DMS153 treated with DMSO at 0.1 percent for 48 hours (cell line): ENCODE results near the gene SH2B3.
"Not testable (repeated sequence)": the region's sequence is repeated elsewhere in the genome, so short reads cannot be mapped to it uniquely, and the experiment has no call there.

Experiments used
- DNase-seq: peaks from one replicate; lab custom pipeline; 2025; ENCODE audit not compliant: unreplicated experiment; lab: John Stamatoyannopoulos, UW

SH2B3 gene

DNA sequence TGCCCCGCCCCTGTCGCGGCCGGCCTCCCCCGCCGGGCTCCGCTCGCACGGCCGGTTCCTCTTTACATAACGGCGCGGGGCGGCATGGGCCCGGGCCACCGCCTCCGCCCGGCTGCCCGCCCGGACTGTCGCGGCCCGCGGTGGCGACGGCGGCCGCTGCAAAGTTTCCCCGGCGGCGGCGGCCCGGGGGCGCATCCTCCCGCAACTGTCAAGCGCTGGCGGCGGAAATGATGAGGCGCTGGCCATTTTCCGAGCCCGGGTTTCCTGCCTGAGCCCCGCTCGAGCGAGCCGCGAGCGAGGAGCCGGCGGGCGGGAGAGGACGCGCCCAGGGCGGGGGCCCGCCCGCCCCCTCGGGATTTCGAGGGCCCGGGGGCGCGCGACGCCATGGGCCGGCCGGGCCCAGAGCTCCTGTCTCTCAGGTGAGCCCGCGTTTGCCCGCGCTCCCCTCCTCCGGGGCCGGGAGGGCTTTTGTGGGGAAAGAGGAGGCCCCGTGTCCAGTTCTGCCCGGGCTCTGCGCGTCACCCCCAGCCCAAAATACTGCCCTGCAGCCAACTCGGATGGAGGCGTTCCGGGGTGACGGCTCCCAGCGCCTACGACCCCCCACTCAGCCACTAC is at the start of gene SH2B3:
Gene SH2B3, plus strand, starts transcription at position 65 of the 615 bp plus-strand sequence. CDS start 12,223 bp downstream, outside the sequence.
- DNase-seq: no peak

DNA sequence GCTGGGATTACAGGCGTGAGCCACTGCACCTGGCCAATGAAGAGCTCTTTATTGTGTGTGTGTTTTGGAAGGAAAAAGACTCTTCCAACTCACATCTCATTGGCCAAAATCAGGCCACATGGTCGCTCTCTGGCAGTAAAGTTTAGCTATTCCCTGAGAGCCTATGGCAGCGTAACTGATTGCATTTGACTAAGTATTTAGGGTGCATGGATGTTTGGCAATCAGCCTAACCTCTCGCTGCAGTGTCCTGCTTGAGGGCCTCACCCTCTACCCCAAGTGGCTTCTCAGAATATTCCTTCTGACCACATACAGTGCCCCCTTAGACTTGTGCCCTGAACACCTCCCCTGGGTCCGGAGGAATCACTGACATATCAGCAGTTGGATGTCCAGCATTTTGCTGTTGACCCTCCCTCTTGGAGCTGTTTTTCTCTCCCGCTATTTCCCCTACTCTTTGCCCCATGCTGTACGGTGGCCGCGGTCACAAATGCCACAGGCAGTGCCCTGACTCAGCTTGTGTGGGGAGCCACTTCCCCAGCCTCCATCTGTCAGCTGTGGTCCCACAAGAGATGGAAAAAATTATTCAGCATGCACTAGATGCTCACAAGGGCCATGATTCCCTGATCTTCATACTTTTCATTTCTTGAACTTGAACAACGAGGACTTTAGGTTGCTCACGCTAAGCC is 46.4 kb upstream of the SH2B3 start:
- no peak for DNase-seq

DNA sequence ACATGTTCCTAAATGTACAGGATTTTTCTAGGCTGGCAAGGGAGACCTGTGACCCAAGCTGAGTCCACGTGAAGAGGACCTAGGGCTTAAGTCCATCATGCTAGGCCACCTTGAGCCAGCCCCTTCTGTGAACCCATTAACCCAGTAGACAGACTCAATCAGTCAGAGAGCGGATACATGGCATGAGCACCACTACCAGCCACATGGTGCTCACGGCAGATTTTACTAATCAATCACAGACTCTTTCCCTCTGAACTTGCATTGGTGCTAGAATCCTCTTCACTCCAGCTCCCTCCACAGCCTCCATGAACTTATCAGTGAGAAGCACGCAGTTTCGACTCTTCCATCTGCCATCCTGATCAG is 45.8 kb upstream of the SH2B3 start:
- no peak for DNase-seq

- no peak for DNase-seq
Measured at GRCh38 chr12:111360325-111360930, 45.3 kb upstream of the SH2B3 start.

GRCh38 chr12:111361073-111361716 is 44.5 kb upstream of the SH2B3 start:
- no peak for DNase-seq

DNA sequence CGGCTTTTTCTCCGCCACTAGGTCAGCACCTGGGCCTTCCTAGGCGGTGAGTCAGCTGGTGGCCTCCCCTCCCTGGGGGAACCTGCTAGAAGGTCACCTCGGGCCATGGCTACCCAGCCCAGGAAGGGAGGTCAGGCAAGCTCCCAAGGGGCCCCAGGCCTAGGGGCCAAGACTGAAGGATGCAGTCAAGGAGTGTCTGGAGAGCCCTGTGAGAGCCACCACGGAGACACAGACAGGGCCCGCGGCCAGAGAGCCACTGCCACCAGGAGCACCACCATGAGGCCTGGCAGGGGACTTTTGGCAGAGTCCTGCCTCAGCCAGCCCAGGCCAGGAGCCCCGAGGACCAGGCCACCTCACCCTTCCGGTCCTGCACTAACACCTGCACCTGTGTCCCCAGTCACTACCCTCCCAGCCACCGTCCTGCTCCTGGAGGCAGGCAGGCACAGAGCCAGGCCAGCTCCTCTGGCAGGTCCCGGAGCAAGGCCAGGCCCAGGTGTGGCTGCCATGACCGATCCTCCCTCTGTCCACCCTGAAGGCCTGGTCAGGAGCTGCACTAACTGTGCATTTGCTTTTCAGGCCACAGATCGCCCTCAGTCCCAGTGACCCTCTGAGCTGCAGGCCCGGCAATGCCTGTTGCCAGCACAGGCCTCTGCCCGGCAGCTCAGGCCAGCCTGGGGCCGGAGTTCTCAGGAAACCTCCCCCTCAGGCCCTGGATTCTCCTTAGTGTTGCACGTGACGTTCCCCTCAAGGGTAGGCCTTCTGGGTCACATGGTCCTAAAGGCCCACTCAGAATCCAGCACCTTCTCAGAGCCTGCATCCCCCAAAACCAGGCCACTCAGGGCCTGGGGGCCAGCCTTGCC is 43.8 kb upstream of the SH2B3 start:
- DNase-seq: no peak

DNA sequence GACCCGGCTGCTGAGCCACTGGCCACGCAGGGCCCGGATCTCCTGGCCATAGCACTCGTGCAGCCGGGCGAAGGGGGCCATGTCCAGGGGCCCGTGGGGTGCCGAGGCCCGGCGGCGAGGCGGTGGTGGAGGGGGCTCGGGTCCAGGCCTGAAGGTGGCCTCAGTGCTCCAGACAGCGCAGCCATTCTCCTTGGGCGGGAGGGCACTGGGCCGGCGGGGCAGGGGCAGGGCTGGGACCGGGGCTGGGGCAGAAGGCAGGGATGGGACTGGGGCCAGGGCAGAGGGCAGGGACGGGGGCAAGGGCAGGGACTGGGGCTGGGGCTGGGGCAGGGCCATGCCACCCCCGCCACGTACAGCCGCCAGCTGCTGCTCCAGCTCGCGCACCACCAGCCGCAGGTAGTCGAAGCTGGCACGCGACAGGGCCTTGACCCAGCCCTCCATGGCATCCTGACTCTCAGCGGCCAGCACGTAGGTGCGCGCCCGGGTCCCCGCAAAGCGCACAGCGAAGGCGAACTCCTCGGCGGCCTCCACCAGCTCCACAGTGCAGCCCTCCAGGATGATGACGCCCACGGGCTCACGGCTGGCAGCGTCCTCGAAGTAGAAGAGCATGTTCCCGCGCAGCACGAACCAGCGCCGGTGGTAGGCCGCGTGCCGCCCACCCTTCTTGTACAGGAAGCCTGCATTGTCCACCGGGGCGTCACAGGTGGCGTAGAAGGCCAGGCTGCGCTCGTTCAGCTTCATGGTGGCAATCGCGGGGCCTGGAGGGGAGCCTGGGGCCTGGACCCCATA is 42.8 kb upstream of the SH2B3 start:
- no peak for DNase-seq

- no peak for DNase-seq
Measured at GRCh38 chr12:111363578-111363977, 42.1 kb upstream of the SH2B3 start.

GRCh38 chr12:111366075-111366474 is 39.6 kb upstream of the SH2B3 start:
- DNase-seq: no peak

- DNase-seq: no peak
Measured at GRCh38 chr12:111366583-111366982, 39.1 kb upstream of the SH2B3 start.

- no peak for DNase-seq
Measured at GRCh38 chr12:111367661-111368221, 38.0 kb upstream of the SH2B3 start.

DNA sequence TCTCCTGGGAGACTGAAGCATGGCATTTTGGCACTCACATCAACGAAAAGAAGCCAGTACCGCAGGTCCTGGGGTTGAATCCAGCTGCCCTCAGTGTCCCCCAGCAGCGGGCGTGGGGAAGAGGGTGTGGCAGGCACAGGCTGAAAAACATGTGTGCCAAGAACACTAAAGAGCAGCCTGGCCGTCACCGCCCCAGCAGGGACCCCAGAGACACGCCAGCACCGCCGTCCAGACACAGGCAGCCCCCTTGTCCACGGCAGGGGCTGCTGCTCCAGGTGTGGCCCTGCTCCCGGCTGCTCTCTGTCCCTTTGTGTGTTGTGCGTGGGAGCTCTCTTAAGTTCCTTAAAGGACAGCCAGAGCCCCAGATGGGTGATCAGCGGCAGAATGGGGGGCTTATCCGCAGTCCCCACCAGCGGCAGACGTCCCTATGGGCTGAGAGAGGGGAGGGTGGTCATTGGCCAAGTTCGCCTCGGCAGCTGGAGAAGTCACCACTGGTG is 37.4 kb upstream of the SH2B3 start:
- DNase-seq: no peak

- peak; percentile 73 for DNase-seq
Measured at GRCh38 chr12:111368788-111369495, 36.8 kb upstream of the SH2B3 start, which contains the start of gene PHETA1. TSS of gene PHETA1 (minus strand) at chr12:111369095. CDS start at chr12:111363427, 5,668 bp downstream.

DNA sequence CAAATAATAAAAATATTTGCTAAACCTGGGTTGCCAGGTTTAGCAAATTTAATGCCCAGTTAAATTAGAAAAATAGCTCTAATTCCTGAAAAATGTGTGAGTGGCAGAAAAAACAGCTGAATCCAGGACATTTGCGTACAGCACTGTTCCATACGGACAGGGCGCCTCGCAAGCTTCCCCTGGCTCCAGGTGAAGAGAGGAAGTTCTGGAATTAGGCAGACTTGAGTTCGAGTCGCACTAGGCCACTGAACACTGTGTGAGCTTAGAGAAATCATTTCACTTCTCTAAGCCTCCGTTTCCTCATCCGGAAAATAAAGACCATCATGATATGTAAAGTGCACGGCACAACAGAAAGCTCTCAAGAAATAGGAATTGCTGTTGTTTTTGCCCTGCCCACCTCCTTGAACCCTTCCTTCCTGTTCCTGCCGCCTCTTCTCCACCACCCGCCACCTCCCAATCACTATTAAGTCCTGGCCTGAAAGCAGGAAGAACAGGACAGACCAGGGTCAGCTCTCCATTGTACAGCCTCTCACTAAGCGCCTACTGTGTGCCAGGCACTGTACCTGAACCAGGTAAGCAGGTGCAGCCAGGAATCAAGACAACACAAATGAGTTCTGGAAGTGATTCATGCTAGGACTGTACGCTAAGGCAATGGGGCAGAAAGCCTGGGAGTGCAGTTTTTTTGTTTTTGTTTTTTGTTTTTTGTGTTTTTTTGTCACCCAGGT is 36.1 kb upstream of the SH2B3 start:
- no peak for DNase-seq

DNA sequence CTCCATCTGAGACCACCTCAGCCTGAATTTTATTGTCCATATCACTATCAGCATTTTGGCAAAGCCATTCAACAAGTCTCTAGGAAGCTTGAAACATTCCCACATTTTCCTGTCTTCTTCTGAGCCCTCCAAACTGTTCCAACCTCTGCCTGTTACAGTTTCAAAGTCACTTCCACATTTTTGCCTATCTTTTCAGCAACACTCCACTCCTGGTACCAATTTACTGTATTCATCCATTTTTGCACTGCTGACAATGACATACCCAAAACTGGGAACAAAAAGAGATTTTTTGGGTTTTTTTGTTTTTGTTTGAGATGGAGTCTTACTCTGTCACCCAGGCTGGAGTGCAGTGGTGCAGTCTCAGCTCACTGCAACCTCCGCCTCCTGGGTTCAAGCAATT is 32.5 kb upstream of the SH2B3 start:
- DNase-seq: not testable (repeated sequence)

DNA sequence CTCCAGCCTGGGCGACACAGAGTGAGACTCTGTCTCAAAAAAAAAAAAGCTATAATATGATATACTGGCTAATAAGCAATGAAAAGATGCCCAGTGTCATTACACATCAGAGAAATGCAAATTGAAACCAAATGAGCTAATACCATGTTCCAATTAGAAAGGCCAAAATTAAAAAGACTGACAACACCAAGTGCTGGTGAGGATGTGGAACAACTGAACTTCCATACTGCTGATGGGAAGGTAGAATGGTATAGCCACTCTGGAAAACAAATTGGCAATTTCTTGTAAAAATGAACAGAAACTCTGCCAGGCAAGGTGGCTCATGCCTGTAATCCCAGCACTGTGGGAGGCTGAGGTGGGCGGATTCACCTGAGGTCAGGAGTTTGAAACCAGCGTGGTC is 28.3 kb upstream of the SH2B3 start:
- DNase-seq: no peak

GRCh38 chr12:111379942-111380554 is 25.7 kb upstream of the SH2B3 start:
- no peak for DNase-seq

GRCh38 chr12:111384596-111384995 is 21.1 kb upstream of the SH2B3 start:
- no peak for DNase-seq
